DOHH2 (cell line): ENCODE measurements around the gene BHLHE23.

Experiments
- H3F3A ChIP-seq: fragments of 200-600 bp; sonication (generic), shearing (Covaris generic); 2 replicates; pipeline ENCODE4 v1.6.0; 2016; ENCODE audit warnings: antibody characterized with exemption, mild to moderate bottlenecking; ENCODE audit not compliant: control insufficient read depth, insufficient read depth
- H3K27ac ChIP-seq: fragments of 200-600 bp; sonication (generic); 2 replicates; pipeline ENCODE4 v1.5.1; 2014; ENCODE audit warnings: low read depth, mild to moderate bottlenecking, low read length, moderate library complexity
- H3K27me3 ChIP-seq: fragments of 200-600 bp; sonication (generic); 2 replicates; pipeline ENCODE4 v1.6.1; 2014; ENCODE audit warnings: mild to moderate bottlenecking, low read length, mixed read lengths; ENCODE audit not compliant: control insufficient read depth
- H3K36me3 ChIP-seq: fragments of 200-600 bp; sonication (generic); 2 replicates; pipeline ENCODE4 v1.6.1; 2014; ENCODE audit warnings: mild to moderate bottlenecking, low read length, moderate library complexity, mixed read lengths; ENCODE audit not compliant: control insufficient read depth
- H3K4me1 ChIP-seq: fragments of 200-600 bp; sonication (generic); 2 replicates; pipeline ENCODE4 v1.6.1; 2014; ENCODE audit warnings: mild to moderate bottlenecking, low read length, mixed read lengths; ENCODE audit not compliant: control insufficient read depth
- H3K4me2 ChIP-seq: fragments of 200-600 bp; sonication (generic); 2 replicates; pipeline ENCODE4 v1.6.0; 2014; ENCODE audit warnings: mild to moderate bottlenecking, low read length, moderate library complexity
- H3K4me3 ChIP-seq: fragments of 200-600 bp; sonication (generic); 2 replicates; pipeline ENCODE4 v1.5.1; 2014; ENCODE audit warnings: mild to moderate bottlenecking, low read length, mixed read lengths
- H3K79me2 ChIP-seq: fragments of 200-600 bp; sonication (generic); 2 replicates; pipeline ENCODE4 v1.6.1; 2014; ENCODE audit warnings: mild to moderate bottlenecking, low read length, mixed read lengths; ENCODE audit not compliant: control insufficient read depth
- H3K9me2 ChIP-seq: fragments of 200-600 bp; sonication (generic); replicated peaks from 2 replicates; pipeline ENCODE4 v1.6.1; 2014; ENCODE audit warnings: mild to moderate bottlenecking, low read length, mixed read lengths; ENCODE audit not compliant: control insufficient read depth
- H3K9me3 ChIP-seq: fragments of 200-600 bp; sonication (generic); 2 replicates; pipeline ENCODE4 v1.6.1; 2014; ENCODE audit warnings: antibody characterized with exemption, low read length, mixed read lengths; ENCODE audit not compliant: control insufficient read depth, insufficient read depth
- H4K20me1 ChIP-seq: fragments of 200-600 bp; sonication (generic); 2 replicates; pipeline ENCODE4 v1.6.0; 2014; ENCODE audit warnings: low read depth, mild to moderate bottlenecking, antibody characterized with exemption, low read length, moderate library complexity; ENCODE audit not compliant: control insufficient read depth, insufficient read depth
- CTCF ChIP-seq: fragments of 200-600 bp; sonication (generic); IDR thresholded peaks from one replicate; pipeline ENCODE4 v1.5.1; 2014; ENCODE audit warnings: antibody characterized with exemption, mild to moderate bottlenecking, low read depth, low read length; ENCODE audit not compliant: poor library complexity, severe bottlenecking
- EZH2phosphoT487 ChIP-seq: fragments of 200-600 bp; sonication (generic); IDR thresholded peaks from 2 replicates; pipeline ENCODE4 v1.6.1; 2017; ENCODE audit warnings: borderline replicate concordance, mild to moderate bottlenecking, antibody characterized with exemption, low read length, moderate library complexity, mixed read lengths

The BHLHE23 gene

GRCh38 chr20:62971950-62972844 lies 34.6 kb downstream of the BHLHE23 start:
- H3K9me2 ChIP-seq: no peaks in the 10 kb centered on the region
- no peaks in the 10 kb centered on the region for H3K9me3 ChIP-seq
- peak overlapping the region; percentile 61 for H3K4me2 ChIP-seq
- TF ChIP-seq EZH2phosphoT487: no peak
- peak; percentile 92 for TF ChIP-seq CTCF
- H3F3A ChIP-seq: 0 out of 2 replicates have a peak, but pooled peaks cover 4% of the 10 kb centered on the region
- peaks cover 27% of the 10 kb centered on the region for H3K4me1 ChIP-seq
- no peaks in the 10 kb centered on the region; the same call in 1 of the 2 replicates for H4K20me1 ChIP-seq
- no peaks in the 10 kb centered on the region for H3K79me2 ChIP-seq
- H3K36me3 ChIP-seq: peaks cover under 1% of the 10 kb centered on the region; the same call in 1 of the 2 replicates
- no peak overlapping the region for H3K27ac ChIP-seq
- H3K4me3 ChIP-seq: peak overlapping the region; percentile 38; the same call in 1 of the 2 replicates
- H3K27me3 ChIP-seq: peaks cover 39% of the 10 kb centered on the region

- no peaks in the 10 kb centered on the region; the same call in none of the 2 replicates for H4K20me1 ChIP-seq
- no peaks in the 10 kb centered on the region for H3K9me3 ChIP-seq
- no peaks in the 10 kb centered on the region for H3K79me2 ChIP-seq
- H3K4me2 ChIP-seq: no peak overlapping the region
- peaks cover 36% of the 10 kb centered on the region for H3K27me3 ChIP-seq
- no peak overlapping the region for H3K4me3 ChIP-seq
- H3K36me3 ChIP-seq: peaks cover 3% of the 10 kb centered on the region; the same call in 1 of the 2 replicates
- H3K27ac ChIP-seq: no peak overlapping the region
- H3K9me2 ChIP-seq: no peaks in the 10 kb centered on the region
- TF ChIP-seq CTCF: no peak
- no peak for TF ChIP-seq EZH2phosphoT487
- peaks cover 19% of the 10 kb centered on the region for H3K4me1 ChIP-seq
- H3F3A ChIP-seq: 0 out of 2 replicates have a peak, but pooled peaks cover 4% of the 10 kb centered on the region
Observed at GRCh38 chr20:62971211-62971949, 35.4 kb downstream of the BHLHE23 start.

- 0 out of 2 replicates have a peak, but pooled peaks cover 4% of the 10 kb centered on the region for H3F3A ChIP-seq
- no peaks in the 10 kb centered on the region for H3K9me3 ChIP-seq
- no peaks in the 10 kb centered on the region for H3K79me2 ChIP-seq
- H3K4me3 ChIP-seq: no peak overlapping the region
- peaks cover 13% of the 10 kb centered on the region for H3K4me1 ChIP-seq
- H3K27me3 ChIP-seq: peaks cover 34% of the 10 kb centered on the region
- no peak overlapping the region for H3K4me2 ChIP-seq
- H3K9me2 ChIP-seq: no peaks in the 10 kb centered on the region
- no peak for TF ChIP-seq EZH2phosphoT487
- no peak for TF ChIP-seq CTCF
- H3K36me3 ChIP-seq: peaks cover 5% of the 10 kb centered on the region; the same call in 1 of the 2 replicates
- H4K20me1 ChIP-seq: no peaks in the 10 kb centered on the region; the same call in none of the 2 replicates
- H3K27ac ChIP-seq: no peak overlapping the region
Observed at GRCh38 chr20:62970307-62971210, 36.2 kb downstream of the BHLHE23 start.
